Measurements from ENCODE around the gene RNF44.

Gene RNF44

Small RNA genes lying within 50 kb of the gene (small RNA-seq; reads per million reads assigned to genes)
- 0 reads per million in 2 experiments for gene RF00019
- gene RN7SL684P: 0 to 0.04 reads per million in 2 experiments
